K562 (cell line): ENCODE measurements around the gene COL15A1. TPM values are rescaled to one million over a fixed set of nuclear protein-coding genes. Genes with fewer than 3 reads are reported as not detected.

Source experiments
- ESRRB ChIP-seq: fragments of 250-450 bp; sonication (Bioruptor Pico); IDR thresholded peaks from 2 replicates; pipeline ENCODE4 v1.5.0; 2020; ENCODE audit warnings: mild to moderate bottlenecking, moderate library complexity, borderline replicate concordance
- GATAD2A ChIP-seq: fragments of 450-650 bp; IDR thresholded peaks from 2 replicates; pipeline ENCODE4 v1.6.1; 2017
- MAFG ChIP-seq: fragments of 450-650 bp; conservative IDR thresholded peaks from 2 replicates; pipeline ENCODE4 v1.6.1; 2016; ENCODE audit warnings: missing genetic modification characterization, missing compliant biosample characterization
- SLC30A9 ChIP-seq: fragments of 250-450 bp; sonication (Bioruptor Pico); IDR thresholded peaks from 2 replicates; pipeline ENCODE4 v1.8.0; 2022; ENCODE audit warnings: mild to moderate bottlenecking, moderate library complexity
- STAT6 ChIP-seq: sonication (generic); formaldehyde crosslinking; IDR thresholded peaks from 2 replicates; pipeline ENCODE4 v1.8.1; 2023; ENCODE audit warnings: mild to moderate bottlenecking, missing genetic modification reagents
- TAL1 ChIP-seq: fragments of 450-650 bp; IDR thresholded peaks from 2 replicates; pipeline ENCODE4 v1.6.1; 2016; ENCODE audit warnings: mild to moderate bottlenecking
- TBP ChIP-seq: optimal IDR thresholded peaks from 2 replicates; pipeline ENCODE3; 2011; ENCODE audit warnings: low read depth, low read length, improper control_type of control experiment
- TCF7L2 ChIP-seq: fragments of 150-350 bp; IDR thresholded peaks from 2 replicates; pipeline ENCODE4 v1.6.1; 2016; ENCODE audit warnings: low read depth, mild to moderate bottlenecking, low read length, moderate library complexity
- TEAD1 ChIP-seq, 2 experiments: fragments of 450-650 bp in 1 of 2; sonication (generic) in 1 of 2; formaldehyde crosslinking; IDR thresholded peaks; 2 replicates each; pipeline versions ENCODE4 v1.4.0 to v1.8.0; 2020 to 2022; ENCODE audit warnings: mild to moderate bottlenecking in 2 of 2, missing genetic modification reagents in 1 of 2
- ZNF165 ChIP-seq: fragments of 250-450 bp; sonication (Bioruptor Pico); IDR thresholded peaks from 2 replicates; pipeline ENCODE4 v1.4.0; 2020; ENCODE audit warnings: borderline replicate concordance
- ZNF407 ChIP-seq: fragments of 450-650 bp; IDR thresholded peaks from 2 replicates; pipeline ENCODE4 v1.6.1; 2016; ENCODE audit warnings: low read depth
- ZNF76 ChIP-seq: fragments of 250-450 bp; sonication (Bioruptor Pico); IDR thresholded peaks from 2 replicates; pipeline ENCODE4 v1.4.0; 2020; ENCODE audit warnings: mild to moderate bottlenecking, moderate library complexity, borderline replicate concordance
- polyA plus RNA-seq, 8 experiments: library from polyadenylated mRNA; depleted of rRNA in 4 of 8; stranded (reverse) in 5 of 8; unstranded in 3 of 8; fragments of >200 nt; fragmentation: Nextera tagmentation in 2 of 8; fragmentation: Illumina TruSeq in 1 of 8; extraction: Ambion mirVana in 2 of 8; extraction: Trizol in 1 of 8; gene quantifications; 2 replicates each; pipeline versions ENCODE4 v1.2.1 to v1.2.3, GENCODE V29; 2011 to 2014; ENCODE audit warnings: inconsistent platforms in 1 of 8, missing spikeins in 1 of 8
- total RNA-seq, 7 experiments: library from RNA; depleted of rRNA in 6 of 7; stranded (reverse); fragments of >200 nt in 6 of 7; fragmentation: Illumina TruSeq in 2 of 7; extraction: Trizol in 2 of 7; gene quantifications; 2 replicates each; pipeline versions ENCODE4 v1.2.1 to v1.2.3, GENCODE V29; 2011 to 2021; ENCODE audit warnings: low replicate concordance in 1 of 7
- TF ChIP-seq, protein P1 (sequence below), 2 experiments: fragments of 150-350 bp in 1 of 2; IDR thresholded peaks; 2 replicates each; pipeline ENCODE4 v1.6.1; 2012 to 2016; ENCODE audit warnings: low read depth in 2 of 2, low read length in 2 of 2, mild to moderate bottlenecking in 1 of 2, moderate library complexity in 1 of 2

Gene COL15A1
- total and polyA plus RNA-seq, 9 of the 15 experiments (the other 6 are each of a cell fraction or from before 2014, with no cell fraction given): 0.46 to 5.1 (median 2.6) TPM

DNA sequence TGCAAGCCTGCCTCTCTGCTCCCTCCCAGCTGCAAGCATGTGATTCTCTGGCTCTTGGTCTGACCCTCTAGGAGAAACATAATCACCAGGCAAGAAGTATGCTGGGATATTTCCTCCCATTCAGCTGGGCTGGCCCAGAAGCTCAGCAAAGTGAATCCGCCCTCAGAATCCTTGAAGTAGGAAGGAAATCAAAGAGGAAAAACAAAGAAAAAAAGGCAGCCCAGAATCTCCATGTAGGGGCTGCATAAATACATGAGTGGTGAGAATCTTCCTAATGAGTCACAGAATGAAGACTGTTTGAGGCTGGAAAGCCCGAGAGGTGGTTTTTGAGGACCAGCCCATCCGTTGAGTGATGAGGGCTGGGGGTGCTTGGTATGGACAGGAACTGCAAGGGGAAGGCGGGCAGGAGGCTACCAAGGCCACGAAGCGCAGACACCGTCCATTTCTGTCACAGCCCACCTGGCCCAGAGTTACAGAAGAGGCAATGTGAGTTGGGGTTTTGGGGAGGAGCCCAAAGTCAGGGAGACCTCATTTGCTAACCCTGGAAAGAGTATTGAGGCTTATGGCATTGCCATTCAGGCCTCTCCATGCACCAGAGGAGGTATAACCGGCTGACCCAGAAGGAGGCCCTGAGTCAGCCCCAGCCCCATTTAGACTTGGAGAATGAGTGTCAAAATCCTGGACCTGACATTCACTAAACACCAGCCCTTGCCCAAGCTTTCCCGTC is 127.8 kb downstream of the COL15A1 start (continued):
- no peak for TF ChIP-seq STAT6 (CRISPR knock-in tag)
- TF ChIP-seq TBP: no peak
- no peak for TF ChIP-seq SLC30A9 (CRISPR knock-in tag)
- TF ChIP-seq TCF7L2: no peak
- TF ChIP-seq ZNF76 (CRISPR knock-in tag): 0 out of 2 replicates have a peak, but pooled peaks have one; percentile 37
- TF ChIP-seq MAFG (tag): no peak
- TF ChIP-seq GATAD2A: no peak
- no peak for TF ChIP-seq ZNF165 (CRISPR knock-in tag)
- 0 out of 4 replicates have a peak, but pooled peaks of 1 of the 2 experiments have one; percentile 3 for TF ChIP-seq TEAD1 (CRISPR knock-in tag; IDR thresholded peaks at IDR 0.05)
- TF ChIP-seq, protein P1, sequence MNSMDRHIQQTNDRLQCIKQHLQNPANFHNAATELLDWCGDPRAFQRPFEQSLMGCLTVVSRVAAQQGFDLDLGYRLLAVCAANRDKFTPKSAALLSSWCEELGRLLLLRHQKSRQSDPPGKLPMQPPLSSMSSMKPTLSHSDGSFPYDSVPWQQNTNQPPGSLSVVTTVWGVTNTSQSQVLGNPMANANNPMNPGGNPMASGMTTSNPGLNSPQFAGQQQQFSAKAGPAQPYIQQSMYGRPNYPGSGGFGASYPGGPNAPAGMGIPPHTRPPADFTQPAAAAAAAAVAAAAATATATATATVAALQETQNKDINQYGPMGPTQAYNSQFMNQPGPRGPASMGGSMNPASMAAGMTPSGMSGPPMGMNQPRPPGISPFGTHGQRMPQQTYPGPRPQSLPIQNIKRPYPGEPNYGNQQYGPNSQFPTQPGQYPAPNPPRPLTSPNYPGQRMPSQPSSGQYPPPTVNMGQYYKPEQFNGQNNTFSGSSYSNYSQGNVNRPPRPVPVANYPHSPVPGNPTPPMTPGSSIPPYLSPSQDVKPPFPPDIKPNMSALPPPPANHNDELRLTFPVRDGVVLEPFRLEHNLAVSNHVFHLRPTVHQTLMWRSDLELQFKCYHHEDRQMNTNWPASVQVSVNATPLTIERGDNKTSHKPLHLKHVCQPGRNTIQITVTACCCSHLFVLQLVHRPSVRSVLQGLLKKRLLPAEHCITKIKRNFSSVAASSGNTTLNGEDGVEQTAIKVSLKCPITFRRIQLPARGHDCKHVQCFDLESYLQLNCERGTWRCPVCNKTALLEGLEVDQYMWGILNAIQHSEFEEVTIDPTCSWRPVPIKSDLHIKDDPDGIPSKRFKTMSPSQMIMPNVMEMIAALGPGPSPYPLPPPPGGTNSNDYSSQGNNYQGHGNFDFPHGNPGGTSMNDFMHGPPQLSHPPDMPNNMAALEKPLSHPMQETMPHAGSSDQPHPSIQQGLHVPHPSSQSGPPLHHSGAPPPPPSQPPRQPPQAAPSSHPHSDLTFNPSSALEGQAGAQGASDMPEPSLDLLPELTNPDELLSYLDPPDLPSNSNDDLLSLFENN (IDR thresholded peaks at IDR 0.05; ENCODE audit: low read depth in 2 of 2, low read length in 2 of 2): no peak
- no peak for TF ChIP-seq TAL1
- TF ChIP-seq ZNF407: no peak
- TF ChIP-seq ESRRB (CRISPR knock-in tag): no peak
